Vagina (tissue), 2 donors: ENCODE results near the gene TCF21.

Experiments used
- CTCF ChIP-seq, 3 experiments: fragments of 450-650 bp in 2 of 3; fragments of 200-600 bp in 1 of 3; sonication (generic) in 1 of 3; IDR thresholded peaks; one replicate each; pipeline ENCODE4 v1.5.1; 2017 to 2019; ENCODE audit warnings: antibody characterized with exemption in 3 of 3, mild to moderate bottlenecking in 2 of 3, moderate library complexity in 2 of 3
- POLR2A ChIP-seq, 2 donors: fragments of 450-650 bp; IDR thresholded peaks; one replicate each; pipeline ENCODE4 v1.6.1; 2017; ENCODE audit warnings: antibody characterized with exemption in 2 of 2, mild to moderate bottlenecking in 2 of 2, moderate library complexity in 2 of 2
- POLR2AphosphoS5 ChIP-seq, 2 donors: sonication (generic); formaldehyde crosslinking; IDR thresholded peaks; one replicate each; pipeline ENCODE4 v1.9.0; 2017; ENCODE audit warnings: antibody characterized with exemption in 2 of 2, mild to moderate bottlenecking in 2 of 2, low read depth in 1 of 2; ENCODE audit not compliant: insufficient read depth in 1 of 2

- TF ChIP-seq CTCF (IDR thresholded peaks at IDR 0.05) (no peak), POLR2A (IDR thresholded peaks at IDR 0.05) (no peak), POLR2AphosphoS5 (IDR thresholded peaks at IDR 0.05; ENCODE audit: insufficient read depth in 1 of 2, low read depth in 1 of 2) (no peak)
These were observed 28.9 kb downstream of the TCF21 start for GRCh38 chr6:133917781-133918180.
